ENCODE data around the gene SH2D4B.

SH2D4B gene

DNA sequence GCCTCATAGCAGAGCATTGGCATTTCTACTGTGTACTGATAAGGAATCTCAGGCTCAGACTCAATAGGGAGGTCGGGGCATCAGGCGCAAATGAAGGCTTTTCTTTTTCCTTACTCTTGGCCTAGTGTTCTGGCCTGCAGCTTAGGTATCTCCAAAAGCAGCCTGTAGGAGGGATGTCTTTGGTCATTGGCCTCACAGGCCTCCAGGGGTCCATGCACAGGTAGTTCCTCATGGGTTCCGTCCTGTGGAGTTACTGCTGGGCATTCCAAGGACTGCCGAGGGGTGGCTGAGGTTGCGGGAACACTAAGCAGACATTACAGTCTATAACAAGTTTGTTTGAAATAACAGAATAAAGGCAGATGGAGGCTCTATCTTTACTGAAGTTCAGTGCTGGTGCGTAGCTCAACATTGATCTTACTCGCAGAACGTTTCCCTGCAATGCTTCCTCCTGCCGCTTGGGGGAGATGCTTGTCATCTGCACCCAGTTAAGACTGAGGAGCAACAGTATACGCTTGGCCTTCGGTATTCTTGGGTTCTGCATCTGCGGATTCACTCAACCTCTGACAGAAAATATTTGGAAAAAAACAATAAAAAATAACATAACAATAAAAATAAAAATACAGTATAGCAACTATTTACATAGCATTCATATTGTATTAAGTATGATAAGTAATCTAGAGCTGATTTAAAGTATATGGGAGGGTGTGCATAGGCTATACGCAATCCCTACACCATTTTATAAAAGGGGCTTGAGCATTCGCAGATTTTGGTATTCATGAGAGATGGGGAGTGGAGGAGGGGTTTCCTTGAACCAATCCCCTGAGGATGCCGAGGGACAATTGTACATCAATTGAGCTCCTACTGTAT, 58.9 kb downstream of the SH2D4B start:
- no peak for DNase-seq

DNA sequence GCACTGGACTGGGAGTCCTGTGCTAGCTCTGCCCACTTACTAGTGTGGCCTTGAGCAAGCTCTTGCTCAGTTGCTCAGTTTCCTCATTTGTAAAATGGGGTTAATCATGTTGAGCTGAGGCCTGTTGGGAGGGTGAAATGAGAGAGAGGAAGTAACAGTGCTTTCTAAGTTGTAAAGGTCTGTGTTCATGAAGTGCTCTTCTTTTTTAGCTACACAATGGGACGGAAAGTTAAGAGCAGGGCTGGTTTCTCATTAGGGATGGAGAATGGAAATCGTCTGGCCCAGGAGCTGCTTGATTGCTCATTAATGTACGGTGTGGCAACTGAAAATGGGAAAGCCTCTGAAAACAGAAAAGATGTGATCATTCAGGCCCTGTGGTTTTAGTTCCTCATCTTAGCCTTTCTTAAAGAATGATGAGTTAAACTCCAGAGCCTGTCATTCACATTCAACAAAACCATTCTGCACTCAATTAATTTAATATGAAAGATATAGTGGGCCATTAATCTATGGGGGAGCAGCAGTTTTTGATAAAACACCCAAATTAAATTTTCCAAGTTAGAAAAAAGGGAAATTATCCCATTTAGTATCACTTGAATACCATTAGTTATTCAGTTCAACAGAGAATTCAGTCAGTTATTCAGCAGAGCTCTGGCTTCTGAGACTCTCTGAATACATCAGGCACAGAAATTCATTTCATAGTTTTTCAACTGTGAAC, 60.5 kb downstream of the SH2D4B start:
- no peak for DNase-seq

DNA sequence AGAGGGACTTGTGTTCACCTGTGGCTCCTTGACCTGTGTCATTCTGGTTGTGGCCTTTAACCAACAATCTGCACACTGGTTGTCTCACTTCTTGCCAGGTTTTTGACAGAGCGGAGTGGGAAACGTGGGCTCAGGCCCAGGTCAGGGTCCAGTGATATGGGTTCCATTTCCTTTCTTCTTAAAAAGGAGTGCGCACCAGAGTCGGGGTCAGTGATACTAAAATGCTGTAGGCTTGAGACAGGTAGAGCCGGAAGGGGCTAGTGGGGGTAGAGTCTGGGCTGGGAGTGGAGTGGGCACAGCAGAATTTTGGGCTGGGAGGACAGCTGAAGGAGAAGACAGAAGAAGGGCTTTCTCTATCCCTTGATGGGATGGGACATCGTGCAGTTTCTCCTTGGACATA, 61.2 kb downstream of the SH2D4B start:
- no peak for DNase-seq

DNA sequence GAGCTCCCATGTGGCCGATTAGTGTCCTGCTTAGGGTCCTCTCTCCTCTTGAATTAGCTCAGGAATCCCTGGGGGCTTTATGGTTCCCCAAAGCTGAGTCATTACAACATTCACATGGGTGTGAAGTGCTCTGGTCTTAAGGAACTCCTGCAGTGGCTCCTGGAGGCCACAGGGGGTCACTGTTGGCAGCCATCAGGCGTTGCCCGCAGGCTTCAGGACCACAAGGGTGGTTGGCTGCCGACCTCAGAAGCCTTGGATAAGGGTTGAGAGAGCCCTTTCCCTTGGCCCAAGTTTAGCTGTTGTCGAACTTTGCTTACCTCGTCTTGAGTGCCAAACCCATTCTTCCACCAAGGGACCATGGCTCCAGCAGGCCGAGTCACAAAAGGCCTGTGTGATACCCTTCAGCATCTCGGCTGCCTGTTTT, 61.7 kb downstream of the SH2D4B start:
- no peak for DNase-seq

DNA sequence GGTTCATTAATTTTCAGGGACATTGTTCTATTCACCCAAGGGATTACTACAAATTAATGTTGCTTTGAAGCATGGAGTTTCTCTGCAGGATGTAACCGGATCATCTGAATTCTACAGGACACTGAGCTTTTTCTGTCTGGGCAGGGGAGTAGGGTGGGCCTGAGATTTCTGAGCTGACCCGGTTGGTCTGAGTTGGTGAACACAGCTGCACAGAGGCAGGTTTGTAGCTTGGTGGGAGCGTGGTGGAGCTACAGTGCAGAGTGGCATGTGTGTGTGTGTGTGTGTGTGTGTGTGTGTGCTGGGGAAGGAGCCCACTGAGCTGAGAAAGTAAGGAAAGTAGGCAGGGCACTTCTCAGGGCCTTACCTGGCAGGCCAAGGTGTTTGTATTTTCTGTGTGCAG, 62.6 kb downstream of the SH2D4B start:
- no peak for DNase-seq

DNA sequence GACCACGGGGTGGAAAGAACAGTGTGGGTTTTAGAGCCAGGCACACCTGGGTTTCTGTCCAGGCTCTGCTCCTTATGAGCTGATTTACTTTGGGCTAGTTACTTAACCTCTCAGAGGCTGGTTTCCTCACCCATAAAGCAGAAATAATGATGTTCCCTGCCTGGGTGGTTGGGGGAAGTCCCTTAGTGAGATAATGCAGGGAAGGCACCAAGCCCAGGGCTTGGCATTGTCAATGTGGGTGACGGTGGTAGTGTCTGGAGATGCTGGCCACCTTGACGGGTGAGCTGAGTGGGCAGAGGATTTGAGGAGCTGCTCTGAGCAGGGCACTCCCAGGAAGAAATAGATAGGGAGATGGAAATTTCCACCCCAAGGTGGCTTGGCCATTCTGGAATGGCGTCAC, 65.2 kb downstream of the SH2D4B start:
- DNase-seq: no peak

DNA sequence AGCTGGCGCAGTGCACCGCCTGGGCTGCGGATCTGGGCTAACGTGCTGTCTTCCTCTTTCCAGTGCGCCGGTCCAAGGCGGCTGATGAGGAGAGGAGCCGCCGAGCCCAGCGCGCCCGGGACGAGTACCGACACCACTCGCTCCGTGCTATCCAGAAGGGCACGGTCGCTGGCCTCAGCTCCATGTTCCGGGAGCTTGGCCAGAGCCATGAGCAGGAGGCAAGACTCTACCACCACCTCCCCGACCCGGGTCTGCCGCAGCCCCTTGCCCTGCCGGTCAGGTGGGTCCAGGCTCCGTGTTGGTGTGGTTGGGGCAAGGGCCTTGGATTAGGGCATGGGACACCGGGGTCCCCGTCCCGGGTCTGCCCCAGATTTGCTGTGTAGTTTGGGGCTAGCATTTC, 65.8 kb downstream of the SH2D4B start:
- DNase-seq: no peak

DNA sequence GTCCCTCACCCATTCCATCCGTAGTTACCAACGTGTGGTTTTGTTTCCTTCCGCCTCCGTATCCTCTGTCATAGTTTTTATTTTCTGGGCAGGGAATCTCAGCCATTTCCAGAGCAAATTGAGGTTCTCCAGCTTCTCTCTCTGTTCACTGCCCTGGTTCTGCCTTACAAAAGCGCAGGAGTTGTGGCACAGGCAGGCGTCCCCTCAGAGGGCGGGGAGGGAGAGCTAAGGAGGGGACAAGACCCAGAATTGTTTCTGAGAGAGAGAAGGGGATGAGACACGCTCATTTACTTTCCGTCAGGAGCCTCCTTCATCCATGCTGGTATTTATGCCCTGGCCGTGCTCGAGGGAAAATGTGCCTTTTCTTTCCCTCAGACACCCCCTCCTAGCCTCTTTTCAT, 71.0 kb downstream of the SH2D4B start:
- no peak for DNase-seq

DNA sequence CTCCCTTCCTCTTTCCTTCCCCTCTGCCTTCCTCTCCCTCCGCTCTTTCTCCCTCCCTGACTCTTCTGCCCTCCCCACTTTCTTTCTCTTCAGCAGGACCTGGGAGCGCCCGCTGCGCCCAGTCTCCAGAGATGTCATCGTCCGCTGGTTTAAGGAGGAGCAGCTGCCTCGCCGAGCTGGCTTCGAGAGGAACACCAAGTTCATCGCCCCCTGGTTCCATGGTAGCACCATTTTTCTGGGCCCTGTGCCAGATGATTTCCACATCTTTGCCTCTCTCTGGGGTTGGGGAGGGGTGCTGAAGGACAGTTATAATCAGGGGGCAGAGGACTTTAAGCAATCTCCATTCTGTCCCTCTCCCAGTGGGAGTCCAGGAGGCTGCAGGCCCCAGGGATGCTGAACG, 71.6 kb downstream of the SH2D4B start:
- no peak for DNase-seq

DNA sequence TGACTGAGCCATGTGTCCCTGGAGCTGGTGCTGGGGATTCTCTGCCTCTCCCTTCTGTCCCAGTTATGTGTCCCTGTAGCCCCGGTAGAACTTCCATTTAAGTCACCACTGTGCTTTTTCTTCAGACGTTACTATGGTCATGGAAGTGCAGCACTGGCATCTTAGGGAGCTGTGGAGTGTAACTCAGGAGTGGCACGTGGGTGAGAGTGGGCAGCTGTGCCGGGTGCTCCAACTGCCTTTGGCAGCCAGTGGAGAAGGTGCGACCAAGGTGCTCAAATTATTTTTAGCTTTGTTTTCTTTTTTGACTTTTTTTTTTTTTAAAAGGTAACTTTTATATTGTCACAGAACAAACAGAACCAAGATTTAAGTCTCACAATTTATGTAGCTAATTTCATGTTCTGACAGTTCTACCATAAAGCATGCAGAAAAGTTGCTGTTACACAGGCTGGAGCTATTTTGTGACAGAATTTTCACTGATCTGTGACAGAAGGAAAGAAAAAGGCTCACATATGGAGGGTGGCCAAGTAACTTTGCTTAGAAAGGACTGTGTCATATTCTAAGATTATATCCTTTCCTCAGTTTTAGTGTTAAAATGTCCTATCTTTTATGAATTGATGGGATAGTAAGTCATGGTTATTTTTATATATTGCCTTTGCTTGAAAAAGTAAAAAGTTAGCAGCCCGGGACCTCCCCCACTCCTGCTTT, 73.9 kb downstream of the SH2D4B start:
- DNase-seq: no peak

DNA sequence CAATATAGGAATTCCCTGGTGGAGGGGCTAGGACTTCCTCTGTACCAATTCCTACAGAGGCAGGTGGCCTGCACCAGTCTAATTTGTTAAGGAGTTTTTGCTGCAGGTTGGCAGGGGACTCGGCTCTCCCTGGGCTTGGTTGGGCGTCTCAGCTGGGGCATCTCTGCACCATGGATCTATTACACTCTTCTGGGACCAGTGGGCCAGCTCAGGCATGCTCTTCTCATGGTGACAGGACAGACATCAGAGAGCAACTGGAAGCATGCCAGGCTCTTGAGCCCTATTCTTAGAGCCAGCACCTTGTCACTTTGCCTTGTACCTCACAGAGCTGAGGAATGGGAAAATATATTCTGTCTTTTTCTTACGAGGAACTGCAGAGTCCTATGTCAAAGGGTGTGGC, 74.6 kb downstream of the SH2D4B start:
- DNase-seq: no peak

DNA sequence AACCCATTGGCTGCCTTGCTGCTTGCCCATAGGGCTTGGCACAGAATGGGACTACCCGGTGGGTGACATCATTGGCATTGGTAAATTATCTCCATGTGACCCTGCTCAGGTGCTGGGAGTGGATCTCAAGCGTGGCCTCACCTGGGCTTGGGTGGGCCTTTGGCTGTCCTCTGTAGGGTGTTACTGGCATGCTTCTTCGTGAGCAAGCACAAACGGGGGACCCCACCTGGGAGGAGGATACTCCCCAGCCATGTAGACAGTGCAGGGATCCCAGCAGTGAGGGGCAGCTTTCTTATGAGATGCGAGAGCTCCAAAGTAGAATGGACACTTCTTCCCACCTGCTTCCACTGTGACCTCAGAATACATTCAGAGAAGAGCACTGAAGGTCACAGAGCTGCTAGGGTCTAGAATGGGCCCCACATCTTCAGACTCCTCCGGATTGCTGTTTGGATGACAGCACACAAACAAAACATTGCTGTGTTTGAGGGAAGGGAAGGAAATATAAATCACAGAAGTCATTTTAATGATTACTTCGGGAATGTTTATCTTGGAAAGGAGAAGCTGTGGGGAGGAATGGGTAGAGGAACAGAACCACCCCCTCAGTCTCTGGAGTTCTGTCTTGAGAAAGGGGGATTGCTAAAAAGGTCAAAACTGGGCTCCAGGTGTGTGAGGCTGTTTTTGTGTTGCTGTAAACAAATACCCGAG, 75.9 kb downstream of the SH2D4B start:
- DNase-seq: no peak

DNA sequence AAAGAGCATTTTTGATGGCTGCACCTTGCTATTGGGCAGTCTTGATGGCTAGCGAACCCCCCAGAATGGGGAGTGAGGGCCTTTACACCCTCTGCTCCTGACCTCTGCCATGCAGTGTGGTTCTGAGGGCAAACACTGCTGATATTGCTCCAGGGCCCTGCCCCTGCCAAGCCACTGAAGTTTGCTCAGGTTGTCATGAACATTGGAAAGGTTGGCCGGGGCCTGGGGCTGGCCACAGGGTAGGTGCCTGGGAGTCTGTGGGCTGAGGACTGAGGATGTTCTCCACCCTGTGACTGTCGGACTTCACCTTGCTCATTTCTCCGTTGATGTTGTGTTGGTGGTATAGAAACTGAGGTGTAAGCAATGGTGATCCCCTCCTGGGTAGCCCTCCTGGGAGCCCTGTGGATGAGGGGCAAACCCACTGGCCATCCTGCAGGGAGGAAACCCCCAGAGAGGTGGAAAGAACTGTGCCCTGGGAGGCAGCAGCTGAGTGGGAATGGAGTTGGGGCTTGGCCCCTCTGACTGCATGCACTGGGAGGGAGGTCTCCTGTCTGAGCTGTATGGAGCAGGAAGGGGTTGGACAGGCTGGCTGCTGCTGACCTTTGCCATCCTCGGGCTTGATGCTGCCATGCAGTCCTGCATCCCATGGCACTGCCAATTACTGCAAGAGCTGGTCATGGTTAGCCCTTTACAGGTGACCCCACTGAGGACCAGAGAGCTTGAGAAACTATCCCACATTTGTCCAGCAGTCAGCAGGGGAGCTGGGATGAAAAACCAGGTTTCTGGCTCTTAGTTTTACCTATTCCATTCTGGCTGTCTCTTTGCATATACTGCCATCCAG, 77.1 kb downstream of the SH2D4B start:
- no peak for DNase-seq

DNA sequence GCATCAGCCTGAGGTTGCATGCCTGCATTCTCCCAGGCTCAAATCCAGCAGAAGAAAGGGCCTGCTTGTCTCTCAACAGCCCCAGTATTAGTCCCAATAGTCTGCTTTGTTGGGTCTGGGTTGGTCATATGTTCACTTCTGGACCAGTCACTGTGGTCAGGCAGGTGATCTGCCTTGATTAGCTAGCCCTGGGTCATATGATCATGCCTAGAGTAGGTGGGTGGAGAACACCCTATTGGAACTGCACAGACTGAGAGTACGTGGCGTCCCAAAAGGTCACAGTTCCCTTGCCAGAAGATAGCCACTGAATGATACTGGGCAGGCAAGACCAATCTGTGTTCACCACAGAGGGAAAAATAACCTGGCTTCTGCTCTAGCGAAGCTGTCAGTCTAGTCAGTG, 80.1 kb downstream of the SH2D4B start:
- DNase-seq: no peak

DNA sequence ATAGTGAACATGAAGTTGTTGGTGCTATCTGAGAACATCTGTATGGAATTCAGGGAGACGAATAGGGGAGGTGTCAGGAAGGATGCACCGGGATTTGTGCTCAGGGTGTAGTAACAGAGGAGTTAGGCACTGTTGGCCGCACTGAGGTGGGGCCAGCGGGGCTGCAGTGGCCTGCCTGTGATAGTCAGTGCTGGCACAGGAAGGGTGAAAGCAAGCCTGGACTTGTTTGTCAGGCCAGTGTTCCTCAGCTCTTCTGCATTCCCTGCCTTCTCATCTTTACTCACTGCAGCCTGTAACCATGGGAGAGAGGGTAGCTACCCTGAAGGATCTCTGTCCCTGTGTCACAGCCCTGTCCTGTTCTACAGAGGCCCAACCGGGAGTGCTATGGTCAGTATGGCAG, 81.3 kb downstream of the SH2D4B start:
- DNase-seq: no peak

DNA sequence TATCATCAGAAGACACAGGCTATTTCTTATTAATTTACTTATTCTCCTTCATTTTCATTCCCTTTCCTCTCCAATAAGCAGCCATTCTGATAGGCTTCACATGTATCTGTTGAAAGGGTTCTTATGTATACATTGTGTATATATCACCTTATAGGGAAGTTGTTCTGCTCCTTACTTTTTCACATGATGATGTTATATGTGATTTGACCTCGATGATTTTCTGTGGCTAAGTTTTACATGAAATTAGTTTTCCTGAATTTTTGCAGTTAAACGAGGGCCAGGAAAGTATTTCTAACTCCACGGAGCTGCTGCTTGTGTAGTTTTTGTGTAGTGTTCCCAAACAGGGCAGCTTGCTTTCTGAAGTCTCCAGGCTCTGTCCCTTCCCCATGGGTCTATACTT, 84.5 kb downstream of the SH2D4B start:
- DNase-seq: no peak

DNA sequence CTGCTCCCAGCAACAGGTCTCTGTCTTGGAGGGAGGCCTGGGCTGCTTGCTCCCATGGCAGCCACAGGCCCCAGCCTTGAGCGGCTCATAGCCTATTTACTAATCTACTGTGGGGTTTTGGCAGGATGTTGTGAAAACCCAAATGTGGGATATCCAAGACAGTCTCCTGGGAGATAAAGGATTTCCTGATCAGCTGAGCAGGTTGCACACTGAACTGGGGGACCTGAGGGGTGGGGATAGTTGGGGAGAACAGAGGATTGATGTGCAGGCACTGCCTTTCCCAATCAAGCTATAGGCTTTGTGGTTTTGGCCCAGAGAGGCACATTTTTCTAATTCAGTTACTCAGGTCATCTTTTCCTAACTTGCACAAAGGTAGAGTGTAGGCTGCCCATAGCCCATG, 92.6 kb downstream of the SH2D4B start:
- DNase-seq: no peak

DNA sequence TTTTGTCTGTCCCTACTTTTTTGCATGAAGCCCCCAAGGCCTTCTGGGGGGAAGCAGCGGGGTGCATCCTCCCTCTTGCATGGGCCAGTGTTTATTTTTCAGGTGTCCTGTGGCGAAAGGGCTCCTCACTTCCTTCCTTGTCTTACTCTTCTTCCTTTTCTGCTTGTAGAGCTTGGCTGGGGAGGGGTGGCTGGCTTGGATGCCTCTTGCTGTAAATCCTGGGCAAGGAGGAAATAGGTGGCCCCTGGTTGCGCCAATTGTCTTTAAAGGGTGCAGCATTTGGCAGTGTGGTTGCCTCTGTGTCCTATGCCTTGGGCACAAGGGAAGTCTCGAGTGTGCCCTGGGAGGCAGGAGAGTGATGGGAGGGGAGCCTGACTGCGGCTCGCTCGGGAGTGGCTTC, 95.0 kb downstream of the SH2D4B start:
- DNase-seq: no peak

DNA sequence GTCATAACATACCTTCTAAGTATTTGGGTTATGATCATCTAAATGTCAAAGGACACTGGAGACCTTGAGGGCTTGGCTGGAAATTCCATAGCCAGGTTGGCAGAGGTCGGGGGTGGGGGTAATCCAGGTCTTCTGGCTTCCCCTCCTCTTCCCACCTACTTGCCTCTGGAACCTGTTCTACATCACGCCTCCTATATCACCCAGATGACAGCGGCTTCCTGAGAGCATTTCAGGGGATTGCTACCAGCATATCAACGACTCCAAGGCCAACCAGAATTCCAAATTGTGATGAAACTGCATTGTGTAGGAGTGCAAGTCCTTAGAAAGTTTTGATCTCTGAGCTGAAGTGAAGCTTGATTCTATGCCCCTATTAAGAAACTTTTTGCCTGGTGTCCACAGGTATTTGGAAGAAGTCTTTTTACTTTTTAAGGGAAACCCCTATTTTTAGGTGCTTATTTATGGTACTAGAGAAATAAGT, 95.7 kb downstream of the SH2D4B start:
- no peak for DNase-seq

DNA sequence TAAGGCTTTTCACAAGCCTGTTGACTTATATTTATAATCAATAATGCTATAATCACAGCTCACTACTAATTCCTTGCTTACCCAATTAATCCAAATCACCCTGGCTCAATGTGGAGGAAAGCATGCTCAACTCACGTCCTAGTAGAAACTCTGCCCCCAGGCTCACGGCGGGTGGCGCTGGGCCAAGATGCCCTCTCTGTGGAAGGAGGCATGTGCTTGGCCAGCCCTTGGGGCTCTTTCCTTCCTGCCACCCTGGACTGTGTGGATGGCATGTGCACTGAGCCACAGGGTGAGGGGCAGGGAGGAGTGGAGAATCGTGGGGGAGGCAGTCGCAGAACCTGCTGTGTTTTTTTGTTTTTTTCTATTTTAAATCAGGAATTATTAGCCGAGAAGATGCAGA, 96.2 kb downstream of the SH2D4B start:
- no peak for DNase-seq

DNA sequence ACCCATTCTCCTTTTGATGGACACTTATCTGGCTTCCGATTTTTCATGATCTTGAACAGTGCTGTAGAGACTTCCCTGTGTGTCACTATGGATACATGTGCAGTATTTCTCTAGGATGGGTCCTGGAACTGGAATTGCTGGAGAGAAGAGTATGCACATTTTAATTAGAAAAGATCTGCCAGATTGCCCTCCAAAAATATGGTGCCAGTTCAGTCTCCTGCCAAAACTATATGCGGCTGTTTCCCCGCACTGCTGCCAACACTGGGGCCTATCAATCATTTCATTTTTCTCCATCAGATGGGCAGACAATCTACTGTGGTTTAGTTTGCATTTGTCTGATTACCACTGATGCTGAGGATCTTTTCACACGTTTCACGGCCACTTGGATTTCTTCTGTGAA, 105.0 kb downstream of the SH2D4B start:
- no peak for DNase-seq

DNA sequence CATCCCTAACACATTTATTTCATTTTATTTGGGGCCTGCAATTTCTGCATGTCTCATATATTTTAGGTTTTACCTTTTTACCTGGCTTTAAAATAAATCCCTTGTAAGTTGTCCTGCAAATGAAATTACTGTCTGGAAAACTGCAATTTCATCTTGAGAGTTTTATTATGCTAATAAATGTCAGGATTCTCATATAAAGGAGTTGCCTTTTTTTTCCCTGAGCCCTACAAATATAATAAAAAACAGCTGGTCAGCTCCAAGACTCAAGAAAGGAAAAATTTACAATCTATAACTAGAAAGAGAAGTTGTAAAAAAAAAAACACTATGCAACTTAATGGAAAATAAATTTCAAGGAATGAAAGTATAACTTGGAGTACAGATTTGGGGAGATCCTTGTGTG, 108.7 kb downstream of the SH2D4B start:
- no peak for DNase-seq

All from hippocampal formation (tissue), 2 donors.